Upper lobe of left lung (tissue), 6 donors: ENCODE measurements around the gene MTG1. TPM values are rescaled to one million over a fixed set of nuclear protein-coding genes. Genes with fewer than 3 reads are reported as not detected.
A peak's percentile ranks its signal among the peaks of the same experiment; 100 is the strongest.

ENCODE experiments used
- ATAC-seq, 2 donors: fragments of 200-7000 bp; cut with Tn5 transposase; one replicate each; pipeline ENCODE4 v1.9.1; 2022; ENCODE audit warnings: mild to moderate bottlenecking in 2 of 2, moderate library complexity in 2 of 2; ENCODE audit not compliant: low FRiP score in 2 of 2
- DNase-seq, 2 donors: peaks; one replicate each; pipeline ENCODE4 v3.0.0-alpha.2; 2019 to 2020
- H3K27ac ChIP-seq, 4 donors: fragments of 200-600 bp; sonication (generic); one replicate each; pipeline ENCODE4 v1.5.1; 2016 to 2019
- H3K27me3 ChIP-seq, 4 donors: fragments of 200-600 bp; sonication (generic); one replicate each; pipeline ENCODE4 v1.5.1; 2017 to 2019
- H3K36me3 ChIP-seq, 4 donors: fragments of 200-600 bp; sonication (generic); one replicate each; pipeline ENCODE4 v1.5.1; 2016 to 2019
- H3K4me1 ChIP-seq, 4 donors: fragments of 200-600 bp; sonication (generic); one replicate each; pipeline ENCODE4 v1.5.1; 2018 to 2019
- H3K4me3 ChIP-seq, 4 donors: fragments of 200-600 bp; sonication (generic); one replicate each; pipeline ENCODE4 v1.5.1; 2017 to 2019; ENCODE audit warnings: mild to moderate bottlenecking in 2 of 4, moderate library complexity in 1 of 4
- H3K9me3 ChIP-seq, 4 donors: fragments of 200-600 bp; sonication (generic); one replicate each; pipeline ENCODE4 v1.5.1; 2018 to 2019
- CTCF ChIP-seq, 6 experiments: fragments of 450-650 bp in 4 of 6; fragments of 200-600 bp in 2 of 6; sonication (generic) in 2 of 6; IDR thresholded peaks; one replicate each; pipeline ENCODE4 v1.5.1; 2016 to 2019; ENCODE audit warnings: antibody characterized with exemption in 6 of 6
- EP300 ChIP-seq, 4 donors: sonication (generic); formaldehyde crosslinking; IDR thresholded peaks; one replicate each; pipeline ENCODE4 v1.5.1; 2017; ENCODE audit warnings: antibody characterized with exemption in 4 of 4, control low read depth in 2 of 4
- POLR2A ChIP-seq, 4 donors: fragments of 450-650 bp; IDR thresholded peaks; one replicate each; pipeline ENCODE4 v1.5.1; 2016 to 2017; ENCODE audit warnings: antibody characterized with exemption in 4 of 4, mild to moderate bottlenecking in 2 of 4
- POLR2AphosphoS5 ChIP-seq, 2 donors: sonication (generic); formaldehyde crosslinking; IDR thresholded peaks; one replicate each; pipeline ENCODE4 v1.5.1; 2017; ENCODE audit warnings: antibody characterized with exemption in 2 of 2
- WGBS, 2 donors: methylation state at CpG; one replicate each; pipeline ENCODE4 v1.1.5; 2017 to 2018; 5-methylcytosine and 5-hydroxymethylcytosine counted together
- total RNA-seq, 6 donors: library from RNA; depleted of rRNA in 4 of 6; stranded (reverse); fragments of >200 nt in 4 of 6; gene quantifications; one replicate each; pipeline versions ENCODE4 v1.1.0 to v1.2.1, GENCODE V29; 2016 to 2021
- donor health status: DM: no; HTN: no; CAD: no; lungs with moderate emphysema.
- donor health status: DM: no; HTN: yes; CAD: no; lungs with severe emphysema.

Gene MTG1
- total RNA-seq, 6 donors from 2014 or later: 21.0 to 155 (median 40.8) TPM

- no peak for TF ChIP-seq EP300 (IDR thresholded peaks at IDR 0.05)
- TF ChIP-seq POLR2AphosphoS5 (IDR thresholded peaks at IDR 0.05): no peak
- TF ChIP-seq POLR2A (IDR thresholded peaks at IDR 0.05): no peak
- TF ChIP-seq CTCF (IDR thresholded peaks at IDR 0.05): no peak
- DNase-seq (peak in 1 of 2 donors; percentile 29), ATAC-seq (no peak)
- Histone ChIP-seq H3K4me3 (no peak overlapping the region), H3K27ac (no peak overlapping the region), H3K4me1 (peaks cover 13 to 34% (median 14%) of the 10 kb centered on the region in 4 donors), H3K9me3 (no peaks in the 10 kb centered on the region), H3K36me3 (peaks cover 6 to 53% (median 20%) of the 10 kb centered on the region in 4 donors), H3K27me3 (no peaks in the 10 kb centered on the region)
- WGBS, 2 donors: 95% methylated on average over 19 of the region's 19 CpGs
Observed at GRCh38 chr10:133396035-133396624, 2.2 kb downstream of the MTG1 start.

- Histone ChIP-seq H3K4me3 (no peak overlapping the region), H3K36me3 (peaks cover 6 to 65% (median 36%) of the 10 kb centered on the region in 4 donors), H3K27me3 (no peaks in the 10 kb centered on the region), H3K9me3 (no peaks in the 10 kb centered on the region), H3K4me1 (peaks cover 13 to 34% (median 17%) of the 10 kb centered on the region in 4 donors), H3K27ac (no peak overlapping the region)
- ATAC-seq (no peak), DNase-seq (no peak)
- TF ChIP-seq POLR2A (IDR thresholded peaks at IDR 0.05): no peak
- no peak for TF ChIP-seq POLR2AphosphoS5 (IDR thresholded peaks at IDR 0.05)
- no peak for TF ChIP-seq EP300 (IDR thresholded peaks at IDR 0.05)
- no peak for TF ChIP-seq CTCF (IDR thresholded peaks at IDR 0.05)
- whole genome bisulfite sequencing, 2 donors: 93 to 96% methylated on average over 7 of the region's 7 CpGs
Observed at GRCh38 chr10:133397938-133398337, 4.0 kb downstream of the MTG1 start.

GRCh38 chr10:133399123-133399601 is 5.2 kb downstream of the MTG1 start:
- H3K4me1 ChIP-seq: peaks cover 9 to 27% (median 14%) of the 10 kb centered on the region in 4 donors
- H3K36me3 ChIP-seq: peaks cover 6 to 76% (median 41%) of the 10 kb centered on the region in 4 donors
- no peaks in the 10 kb centered on the region for H3K27me3 ChIP-seq
- no peak overlapping the region for H3K4me3 ChIP-seq
- WGBS, 2 donors: 93 to 100% methylated on average over 18 to 19 of the region's 19 CpGs
- ATAC-seq: peak in 1 of 2 donors; percentile 43
- H3K27ac ChIP-seq: no peak overlapping the region
- H3K9me3 ChIP-seq: no peaks in the 10 kb centered on the region
- DNase-seq: no peak
- TF ChIP-seq POLR2AphosphoS5 (IDR thresholded peaks at IDR 0.05): no peak
- TF ChIP-seq POLR2A (IDR thresholded peaks at IDR 0.05): no peak
- TF ChIP-seq CTCF (IDR thresholded peaks at IDR 0.05): no peak

- TF ChIP-seq CTCF (IDR thresholded peaks at IDR 0.05): no peak
- TF ChIP-seq POLR2A (IDR thresholded peaks at IDR 0.05): no peak
- TF ChIP-seq POLR2AphosphoS5 (IDR thresholded peaks at IDR 0.05): no peak
- no peak for TF ChIP-seq EP300 (IDR thresholded peaks at IDR 0.05)
- Histone ChIP-seq H3K27me3 (no peaks in the 10 kb centered on the region), H3K9me3 (no peaks in the 10 kb centered on the region), H3K4me3 (no peak overlapping the region), H3K4me1 (peaks cover 0 to 12% (median 5%) of the 10 kb centered on the region in 4 donors), H3K36me3 (peaks cover 8 to 88% (median 45%) of the 10 kb centered on the region in 4 donors), H3K27ac (peak overlapping the region; percentile 6 to 65 (median 51))
- ATAC-seq (peak; percentile 29 to 47), DNase-seq (no peak)
- 69 to 74% methylated on average over 10 of the region's 10 CpGs for WGBS, 2 donors
Observed at GRCh38 chr10:133400624-133401424, 6.9 kb downstream of the MTG1 start.
